Mucosa of descending colon (tissue), 3 donors: ENCODE data around the gene FTCD. TPM values are rescaled to one million over a fixed set of nuclear protein-coding genes. Genes with fewer than 3 reads are reported as not detected.

Source experiments
- ATAC-seq: fragments of 200-7000 bp; cut with Tn5 transposase; one replicate; pipeline ENCODE4 v1.9.1; 2020; ENCODE audit warnings: mild to moderate bottlenecking, moderate library complexity
- DNase-seq, 3 donors: peaks; one replicate each; pipeline ENCODE4 v3.0.0-alpha.2; 2020
- H3K36me3 ChIP-seq: fragments of 200-600 bp; one replicate; pipeline ENCODE4 v1.8.0; 2021; ENCODE audit warnings: low read depth, mild to moderate bottlenecking
- H3K4me1 ChIP-seq: fragments of 200-600 bp; one replicate; pipeline ENCODE4 v1.8.0; 2021; ENCODE audit warnings: low read depth, mild to moderate bottlenecking
- H3K4me3 ChIP-seq: fragments of 200-600 bp; one replicate; pipeline ENCODE4 v1.8.0; 2021; ENCODE audit warnings: mild to moderate bottlenecking
- H3K9me3 ChIP-seq: fragments of 200-600 bp; one replicate; pipeline ENCODE4 v1.8.0; 2021; ENCODE audit warnings: mild to moderate bottlenecking
- CTCF ChIP-seq: fragments of 200-600 bp; IDR thresholded peaks from one replicate; pipeline ENCODE4 v1.8.0; 2022; ENCODE audit warnings: antibody characterized with exemption, mild to moderate bottlenecking
- intact Hi-C, 2 donors: fragments of 100-400 bp; cut with DNase I in 1 of 2; cut with micrococcal nuclease in 1 of 2; formaldehyde crosslinking; loops; one replicate each; pipeline versions ENCODE4 v1.11.0 to v1.11.1; 2022; cut with DNase I, micrococcal nuclease
- total RNA-seq, 3 donors: library from RNA; stranded (reverse); fragmentation: NEBNext Ultra II Directional in 2 of 3; extraction: Animal tissue kit (Norgen Biotek cat#: 25700) in 2 of 3; gene quantifications; one replicate each; pipeline versions ENCODE4 v1.2.1 to v1.2.4, GENCODE V29; 2021 to 2023
- donor health status: DM: no; HTN: no; CAD: no; lungs with moderate emphysema.
- donor health status: DM: no; HTN: no; CAD: no.
- donor health status: DM: no; HTN: yes; CAD: no.

The FTCD gene
- total RNA-seq, 3 donors from 2014 or later, result 0.36 to 2.1 TPM; not detected in 1

- intact Hi-C loops, result no loop called here
- H3K9me3 ChIP-seq, result no peaks in the 10 kb centered on the region
- no peak for TF ChIP-seq CTCF
- no peak for DNase-seq
- no peak for ATAC-seq
- no peaks in the 10 kb centered on the region for H3K36me3 ChIP-seq
- H3K4me1 ChIP-seq, result no peaks in the 10 kb centered on the region
- H3K4me3 ChIP-seq, result no peak overlapping the region
Observed at GRCh38 chr21:46136739-46137349, 18.5 kb downstream of the FTCD start.

GRCh38 chr21:46135782-46136395 lies 19.5 kb downstream of the FTCD start:
- Histone ChIP-seq H3K4me3 (no peak overlapping the region), H3K9me3 (no peaks in the 10 kb centered on the region), H3K36me3 (no peaks in the 10 kb centered on the region), H3K4me1 (no peaks in the 10 kb centered on the region)
- no peak for TF ChIP-seq CTCF
- intact Hi-C loops, result no loop called here
- ATAC-seq, result no peak
- DNase-seq, result no peak

- no peak for ATAC-seq
- no peak for TF ChIP-seq CTCF
- intact Hi-C loops, result no loop called here
- H3K9me3 ChIP-seq, result no peaks in the 10 kb centered on the region
- no peaks in the 10 kb centered on the region for H3K36me3 ChIP-seq
- H3K4me3 ChIP-seq, result no peak overlapping the region
- H3K4me1 ChIP-seq, result no peaks in the 10 kb centered on the region
- DNase-seq, result peak in 1 of 3 donors; percentile 51
Observed at GRCh38 chr21:46131838-46132651, 23.3 kb downstream of the FTCD start.

GRCh38 chr21:46131588-46131837 lies 23.9 kb downstream of the FTCD start:
- Histone ChIP-seq H3K9me3 (no peaks in the 10 kb centered on the region), H3K4me3 (no peak overlapping the region), H3K4me1 (no peaks in the 10 kb centered on the region), H3K36me3 (no peaks in the 10 kb centered on the region)
- ATAC-seq (no peak), DNase-seq (no peak)
- no peak for TF ChIP-seq CTCF
- intact Hi-C loops, result no loop called here

- H3K4me3 ChIP-seq, result no peak overlapping the region
- ATAC-seq (no peak), DNase-seq (peak in 1 of 3 donors; percentile 40)
- H3K9me3 ChIP-seq, result no peaks in the 10 kb centered on the region
- no peaks in the 10 kb centered on the region for H3K4me1 ChIP-seq
- no peaks in the 10 kb centered on the region for H3K36me3 ChIP-seq
- no peak for TF ChIP-seq CTCF
- intact Hi-C loops, result no loop called here
Observed at GRCh38 chr21:46130831-46131587, 24.4 kb downstream of the FTCD start.
